ENCODE measurements around the gene SDR9C7. TPM values are rescaled to one million over a fixed set of nuclear protein-coding genes. Genes with fewer than 3 reads are reported as not detected.

SDR9C7 gene
- total RNA-seq, 4 donors from 2014 or later = 0.26 to 0.49 TPM; not detected in 2

GRCh38 chr12:56935157-56935556 lies 949 bp upstream of the SDR9C7 start:
- intact Hi-C loops (cut with DNase I; ENCODE audit: low total_unique reads) = no loop called here
- Histone ChIP-seq H3K36me3 (no peaks in the 10 kb centered on the region), H3K27ac (no peak overlapping the region), H3K4me3 (no peak overlapping the region), H3K9me3 (no peaks in the 10 kb centered on the region), H3K27me3 (no peaks in the 10 kb centered on the region), H3K4me1 (no peaks in the 10 kb centered on the region)
- no peak for DNase-seq
- TF ChIP-seq POLR2A (IDR thresholded peaks at IDR 0.05) (no peak), CTCF (IDR thresholded peaks at IDR 0.05) (no peak)

- no peak for DNase-seq
- intact Hi-C loops (cut with DNase I; ENCODE audit: low total_unique reads) = no loop called here
- Histone ChIP-seq H3K9me3 (no peaks in the 10 kb centered on the region), H3K4me1 (no peaks in the 10 kb centered on the region), H3K4me3 (no peak overlapping the region), H3K27ac (no peak overlapping the region), H3K27me3 (no peaks in the 10 kb centered on the region), H3K36me3 (no peaks in the 10 kb centered on the region)
- TF ChIP-seq CTCF (IDR thresholded peaks at IDR 0.05) (no peak), POLR2A (IDR thresholded peaks at IDR 0.05) (no peak)
Observed at GRCh38 chr12:56932867-56933266, 1.3 kb downstream of the SDR9C7 start.

DNA sequence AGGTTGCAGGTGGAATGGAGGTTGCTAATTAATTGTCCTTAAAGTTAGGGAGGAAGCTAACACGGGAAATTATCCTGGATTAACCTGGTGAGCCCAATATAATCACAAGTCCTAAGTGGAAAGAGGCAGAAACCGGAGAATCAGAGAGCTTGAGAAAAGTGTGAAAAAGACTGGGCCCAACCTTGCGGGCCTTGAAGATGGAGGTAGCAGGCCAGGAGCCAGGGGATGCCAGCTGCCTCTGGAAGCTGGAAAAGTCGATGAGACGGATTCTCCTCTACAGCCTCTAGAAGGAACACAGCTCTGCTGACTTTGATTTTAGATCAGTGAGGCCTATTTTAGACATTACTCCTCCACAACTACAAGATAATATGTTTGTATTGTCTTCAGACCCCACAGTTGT lies 2.1 kb downstream of the SDR9C7 start:
- no peaks in the 10 kb centered on the region for H3K9me3 ChIP-seq
- H3K4me3 ChIP-seq = no peak overlapping the region
- intact Hi-C loops (cut with DNase I; ENCODE audit: low total_unique reads) = no loop called here
- no peaks in the 10 kb centered on the region for H3K36me3 ChIP-seq
- H3K27me3 ChIP-seq = no peaks in the 10 kb centered on the region
- H3K27ac ChIP-seq = no peak overlapping the region
- TF ChIP-seq POLR2A (IDR thresholded peaks at IDR 0.05) (no peak), CTCF (IDR thresholded peaks at IDR 0.05) (no peak)
- DNase-seq = no peak
- H3K4me1 ChIP-seq = no peaks in the 10 kb centered on the region

GRCh38 chr12:56931474-56931978 lies 2.7 kb downstream of the SDR9C7 start:
- Histone ChIP-seq H3K9me3 (no peaks in the 10 kb centered on the region), H3K27me3 (no peaks in the 10 kb centered on the region), H3K4me1 (no peaks in the 10 kb centered on the region), H3K4me3 (no peak overlapping the region), H3K27ac (no peak overlapping the region), H3K36me3 (no peaks in the 10 kb centered on the region)
- TF ChIP-seq CTCF (IDR thresholded peaks at IDR 0.05) (no peak), POLR2A (IDR thresholded peaks at IDR 0.05) (no peak)
- intact Hi-C loops (cut with DNase I; ENCODE audit: low total_unique reads) = no loop called here
- DNase-seq = no peak

- Histone ChIP-seq H3K27ac (no peak overlapping the region), H3K36me3 (no peaks in the 10 kb centered on the region), H3K27me3 (no peaks in the 10 kb centered on the region), H3K9me3 (no peaks in the 10 kb centered on the region), H3K4me1 (no peaks in the 10 kb centered on the region), H3K4me3 (no peak overlapping the region)
- DNase-seq = no peak
- no peak for TF ChIP-seq CTCF (IDR thresholded peaks at IDR 0.05)
- no peak for TF ChIP-seq POLR2A (IDR thresholded peaks at IDR 0.05)
- intact Hi-C loops (cut with DNase I; ENCODE audit: low total_unique reads) = no loop called here
Observed at GRCh38 chr12:56930241-56930640, 4.0 kb downstream of the SDR9C7 start.
